ENCODE data around the gene CCDC127. TPM values are rescaled to one million over a fixed set of nuclear protein-coding genes. Genes with fewer than 3 reads are reported as not detected.
A peak's percentile ranks its signal among the peaks of the same experiment; 100 is the strongest.

CCDC127 gene
- total RNA-seq, 1 experiment from 2014 or later: 24.1 TPM

GRCh38 chr5:187617-188451, 30.1 kb downstream of the CCDC127 start:
- H3K9me2 ChIP-seq (ENCODE audit: insufficient read depth): no peaks in the 10 kb centered on the region
- H3K9me3 ChIP-seq (ENCODE audit: insufficient read depth, low read depth): no peaks in the 10 kb centered on the region
- H3K4me3 ChIP-seq: no peak overlapping the region
- intact Hi-C loops (cut with micrococcal nuclease; ENCODE audit: unreplicated experiment): loop anchor here (2.0 kb wide), 2 partner anchors 31 to 243 kb away; partner anchors contain the start of genes CCDC127 and SDHA
- H3K4me2 ChIP-seq: peak overlapping the region; percentile 44
- H3K36me3 ChIP-seq (ENCODE audit: low read depth): no peaks in the 10 kb centered on the region
- peaks cover 82% of the 10 kb centered on the region for H3K27me3 ChIP-seq (ENCODE audit: insufficient read depth, low read depth)
- TF ChIP-seq EZH2 (IDR thresholded peaks at IDR 0.05; ENCODE audit: low read depth) (no peak), CTCF (conservative IDR thresholded peaks at IDR 0.05) (no peak)
- H3F3A ChIP-seq (ENCODE audit: insufficient read depth, low read depth): no peaks in the 10 kb centered on the region
- DNase-seq: no peak
- H4K20me1 ChIP-seq (ENCODE audit: insufficient read depth): no peaks in the 10 kb centered on the region
- ChIA-PET CTCF (interaction anchor here (0.6 to 1.2 kb wide), 10 partner anchors 8 to 259 kb away, joined by 3 to 6 read pairs (median 4); partner anchors contain the start of genes CCDC127, EXOC3, PDCD6 and SDHA), POLR2A (ENCODE audit: unreplicated experiment) (interaction anchor here (0.6 to 0.9 kb wide), 5 partner anchors 16 to 974 kb away, joined by 3 to 6 read pairs (median 5); partner anchors contain the start of gene PDCD6)
- no peak overlapping the region for H2AFZ ChIP-seq
- H3K79me2 ChIP-seq (ENCODE audit: low read depth): no peaks in the 10 kb centered on the region
- H3K4me1 ChIP-seq (replicated peaks; ENCODE audit: insufficient read depth): no peaks in the 10 kb centered on the region
- BruUV-seq (replicated peaks): no TSS peak
- H3K27ac ChIP-seq: no peak overlapping the region

- Histone ChIP-seq H3K36me3 (ENCODE audit: low read depth) (no peaks in the 10 kb centered on the region), H3K27me3 (ENCODE audit: insufficient read depth, low read depth) (peaks cover 90% of the 10 kb centered on the region), H4K20me1 (ENCODE audit: insufficient read depth) (no peaks in the 10 kb centered on the region), H3K79me2 (ENCODE audit: low read depth) (no peaks in the 10 kb centered on the region), H3K4me3 (no peak overlapping the region), H2AFZ (no peak overlapping the region), H3K9me2 (ENCODE audit: insufficient read depth) (no peaks in the 10 kb centered on the region), H3K4me1 (replicated peaks; ENCODE audit: insufficient read depth) (no peaks in the 10 kb centered on the region), H3K4me2 (no peak overlapping the region), H3K27ac (no peak overlapping the region), H3K9me3 (ENCODE audit: insufficient read depth, low read depth) (no peaks in the 10 kb centered on the region), H3F3A (ENCODE audit: insufficient read depth, low read depth) (no peaks in the 10 kb centered on the region)
- TF ChIP-seq CTCF (conservative IDR thresholded peaks at IDR 0.05): no peak
- TF ChIP-seq EZH2 (IDR thresholded peaks at IDR 0.05; ENCODE audit: low read depth): no peak
- intact Hi-C loops (cut with micrococcal nuclease; ENCODE audit: unreplicated experiment): no loop called here
- CTCF ChIA-PET: no interaction called here
- POLR2A ChIA-PET (ENCODE audit: unreplicated experiment): no interaction called here
- no peak for DNase-seq
- BruUV-seq (replicated peaks): no TSS peak
Observed at GRCh38 chr5:187042-187431, 30.9 kb downstream of the CCDC127 start.

- intact Hi-C loops (cut with micrococcal nuclease; ENCODE audit: unreplicated experiment): no loop called here
Observed at GRCh38 chr5:186091-187041, 31.6 kb downstream of the CCDC127 start.

More at GRCh38 chr5:186091-187041, 31.6 kb downstream of the CCDC127 start:
- no peak for TF ChIP-seq EZH2 (IDR thresholded peaks at IDR 0.05; ENCODE audit: low read depth)
- TF ChIP-seq CTCF (conservative IDR thresholded peaks at IDR 0.05): no peak
- H3K9me3 ChIP-seq (ENCODE audit: insufficient read depth, low read depth): no peaks in the 10 kb centered on the region
- no peaks in the 10 kb centered on the region for H3K36me3 ChIP-seq (ENCODE audit: low read depth)
- no peak for DNase-seq
- no peaks in the 10 kb centered on the region for H3K79me2 ChIP-seq (ENCODE audit: low read depth)
- H2AFZ ChIP-seq: no peak overlapping the region
- POLR2A ChIA-PET (ENCODE audit: unreplicated experiment): no interaction called here
- CTCF ChIA-PET: no interaction called here
- peaks cover 94% of the 10 kb centered on the region for H3K27me3 ChIP-seq (ENCODE audit: insufficient read depth, low read depth)
- H3F3A ChIP-seq (ENCODE audit: insufficient read depth, low read depth): no peaks in the 10 kb centered on the region
- H3K27ac ChIP-seq: no peak overlapping the region
- no peaks in the 10 kb centered on the region for H3K4me1 ChIP-seq (replicated peaks; ENCODE audit: insufficient read depth)
- no peaks in the 10 kb centered on the region for H3K9me2 ChIP-seq (ENCODE audit: insufficient read depth)
- BruUV-seq (replicated peaks): no TSS peak
- no peak overlapping the region for H3K4me2 ChIP-seq
- H3K4me3 ChIP-seq: no peak overlapping the region
- no peaks in the 10 kb centered on the region for H4K20me1 ChIP-seq (ENCODE audit: insufficient read depth)

Data from PC-9 (cell line).